ENCODE data around the gene OPRM1. TPM values are rescaled to one million over a fixed set of nuclear protein-coding genes. Genes with fewer than 3 reads are reported as not detected.

Gene OPRM1
- total and polyA plus RNA-seq, 2 of the 8 experiments (the other 6 are each of a cell fraction or from before 2014, with no cell fraction given), result not detected

GRCh38 chr6:154257067-154257466, 218.0 kb downstream of the OPRM1 start (continued):
- TF ChIP-seq MAFK (IDR thresholded peaks at IDR 0.05; ENCODE audit: low read depth, low read length), result no peak
- TF ChIP-seq SP2 (IDR thresholded peaks at IDR 0.05; ENCODE audit: low read length), result no peak

Measured in H1 (cell line).